Naive thymus-derived CD4-positive, alpha-beta T cell (primary cell): ENCODE data around the gene LIMS1. TPM values are rescaled to one million over a fixed set of nuclear protein-coding genes. Genes with fewer than 3 reads are reported as not detected.
"Not testable (repeated sequence)": the region's sequence is repeated elsewhere in the genome, so short reads cannot be mapped to it uniquely, and the experiment has no call there.

ENCODE experiments used
- ATAC-seq: fragments of 150-1000 bp; cut with Tn5 transposase; 2 replicates; pipeline ENCODE4 v1.10.0; 2021; ENCODE audit warnings: mild to moderate bottlenecking, moderate library complexity
- CTCF ChIA-PET: fragments of 350-600 bp; sonication (Branson Sonifier 250); formaldehyde crosslinking; loops from one replicate; lab custom pipeline; 2021; ENCODE audit warnings: antibody characterized with exemption; lab: Charles Lee
- POLR2A ChIA-PET: fragments of 350-600 bp; sonication (Branson Sonifier 250); formaldehyde crosslinking; loops from one replicate; lab custom pipeline; 2021; ENCODE audit warnings: antibody characterized with exemption, inconsistent platforms; lab: Charles Lee
- DNase-seq, 9 donors: peaks; one replicate each; pipeline versions ENCODE4 v3.0.0 to v3.0.0-alpha.2; 2020 to 2022; ENCODE audit warnings: mixed read lengths in 1 of 9
- H3K27ac ChIP-seq: one replicate; pipeline ENCODE4 v1.7.0; 2013; ENCODE audit warnings: mild to moderate bottlenecking, low read depth, low read length, moderate library complexity
- H3K27me3 ChIP-seq, 2 donors: one replicate each; pipeline ENCODE4 v1.7.0; 2013; ENCODE audit warnings: low read length in 2 of 2, mild to moderate bottlenecking in 2 of 2, moderate library complexity in 2 of 2; ENCODE audit not compliant: control insufficient read depth in 2 of 2, insufficient read depth in 2 of 2
- H3K36me3 ChIP-seq, 3 experiments: 1 replicate in 2 of 3; 2 replicates in 1 of 3; pipeline ENCODE4 v1.7.0; 2013; ENCODE audit warnings: low read length in 3 of 3, mild to moderate bottlenecking in 3 of 3, moderate library complexity in 1 of 3; ENCODE audit not compliant: insufficient read depth in 3 of 3, control insufficient read depth in 2 of 3
- H3K4me1 ChIP-seq, 2 donors: one replicate each; pipeline ENCODE4 v1.7.0; 2013; ENCODE audit warnings: low read length in 2 of 2, mild to moderate bottlenecking in 2 of 2, moderate library complexity in 1 of 2; ENCODE audit not compliant: control insufficient read depth in 2 of 2, insufficient read depth in 2 of 2
- H3K4me3 ChIP-seq: 2 replicates; pipeline ENCODE4 v1.7.0; 2013; ENCODE audit warnings: mild to moderate bottlenecking, low read length
- H3K9me3 ChIP-seq, 3 experiments: 1 replicate in 2 of 3; 2 replicates in 1 of 3; pipeline ENCODE4 v1.7.0; 2013; ENCODE audit warnings: low read length in 3 of 3; ENCODE audit not compliant: control insufficient read depth in 2 of 3
- H3K27ac Mint-ChIP-seq, 9 donors: one replicate each; pipeline ENCODE4 v1.8.0; 2020 to 2022; ENCODE audit warnings: mixed read lengths in 9 of 9, mild to moderate bottlenecking in 8 of 9, moderate library complexity in 5 of 9, inconsistent platforms in 2 of 9
- H3K27me3 Mint-ChIP-seq, 5 donors: one replicate each; pipeline ENCODE4 v1.8.0; 2021 to 2022; ENCODE audit warnings: mixed read lengths in 5 of 5, mild to moderate bottlenecking in 1 of 5
- H3K36me3 Mint-ChIP-seq, 5 donors: one replicate each; pipeline ENCODE4 v1.8.0; 2020 to 2022; ENCODE audit warnings: mixed read lengths in 5 of 5, mild to moderate bottlenecking in 3 of 5, inconsistent platforms in 1 of 5
- H3K4me1 Mint-ChIP-seq, 7 donors: one replicate each; pipeline ENCODE4 v1.8.0; 2020 to 2022; ENCODE audit warnings: mixed read lengths in 7 of 7, mild to moderate bottlenecking in 3 of 7, inconsistent platforms in 1 of 7
- H3K4me3 Mint-ChIP-seq, 10 donors: one replicate each; pipeline ENCODE4 v1.8.0; 2020 to 2022; ENCODE audit warnings: mild to moderate bottlenecking in 10 of 10, mixed read lengths in 10 of 10, moderate library complexity in 6 of 10, inconsistent platforms in 2 of 10
- H3K9me3 Mint-ChIP-seq, 11 donors: one replicate each; pipeline ENCODE4 v1.8.0; 2020 to 2022; ENCODE audit warnings: mixed read lengths in 11 of 11, mild to moderate bottlenecking in 4 of 11, inconsistent platforms in 1 of 11, moderate library complexity in 1 of 11
- intact Hi-C, 2 donors: fragments of 100-400 bp; cut with micrococcal nuclease; formaldehyde crosslinking; loops; one replicate each; pipeline ENCODE4 v1.15.1; 2023
- polyA plus RNA-seq, 2 donors: library from polyadenylated mRNA; unstranded; fragments of 300-500 nt; fragmentation: Illumina TruSeq; gene quantifications; one replicate each; pipeline ENCODE4 v1.2.3, GENCODE V29; 2021
- total RNA-seq, 6 experiments: library from RNA in 5 of 6; stranded (reverse) in 5 of 6; gene quantifications; 1 replicate in 5 of 6; 2 replicates in 1 of 6; pipeline ENCODE4 v1.2.3 and lab custom pipeline; 2021 to 2026

LIMS1 gene
- total and polyA plus RNA-seq, 7 experiments from 2014 or later: 25.3 to 75.3 (median 53.5) TPM

DNA sequence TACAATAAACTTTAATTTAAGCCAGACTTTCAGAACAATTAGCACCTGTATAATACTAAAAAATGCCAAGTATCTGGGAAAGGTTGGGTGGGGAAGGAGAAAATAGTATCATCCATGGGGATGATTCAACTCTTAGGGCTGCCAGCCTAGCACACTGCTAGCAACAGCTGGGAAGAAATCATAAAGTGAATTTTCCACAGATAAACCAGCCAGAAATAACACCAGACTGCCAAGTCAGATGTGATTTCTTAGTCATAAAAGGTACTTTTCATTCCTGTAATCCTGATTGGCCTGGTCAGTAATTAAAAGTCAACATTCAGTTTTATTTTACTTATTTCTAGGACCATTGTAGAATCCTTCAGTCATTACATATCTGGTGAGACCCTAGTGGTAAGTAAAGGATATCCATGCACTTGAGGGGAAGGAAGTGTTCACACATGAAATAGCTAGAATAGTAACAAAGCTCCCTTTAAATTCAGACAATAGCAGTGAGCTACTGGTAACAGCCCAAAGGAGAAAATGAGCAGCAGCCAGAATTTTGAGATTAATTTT lies 59.4 kb downstream of the LIMS1 start:
- no peak overlapping the region for H3K4me3 Mint-ChIP-seq
- H3K27ac ChIP-seq: no peak overlapping the region
- no peak overlapping the region for H3K27ac Mint-ChIP-seq
- ChIA-PET POLR2A (no interaction called here), CTCF (interaction anchor here (1.9 to 2.4 kb wide), 2 partner anchors 10 to 43 kb away, joined by 7 to 11 read pairs; no protein-coding TSS in a partner anchor)
- H3K4me1 ChIP-seq: peaks cover 4 to 8% of the 10 kb centered on the region in 2 donors
- no peaks in the 10 kb centered on the region for H3K9me3 Mint-ChIP-seq
- H3K4me3 ChIP-seq: no peak overlapping the region
- H3K27me3 ChIP-seq: no peaks in the 10 kb centered on the region
- intact Hi-C loops: no loop called here
- H3K4me1 Mint-ChIP-seq: peaks cover 7 to 51% (median 33%) of the 10 kb centered on the region in 7 donors
- H3K27me3 Mint-ChIP-seq: no peaks in the 10 kb centered on the region
- H3K36me3 Mint-ChIP-seq: peaks cover 0 to 3% (median 0%) of the 10 kb centered on the region in 5 donors
- H3K36me3 ChIP-seq: no peaks in the 10 kb centered on the region
- no peaks in the 10 kb centered on the region for H3K9me3 ChIP-seq
- DNase-seq (no peak), ATAC-seq (no peak)

DNA sequence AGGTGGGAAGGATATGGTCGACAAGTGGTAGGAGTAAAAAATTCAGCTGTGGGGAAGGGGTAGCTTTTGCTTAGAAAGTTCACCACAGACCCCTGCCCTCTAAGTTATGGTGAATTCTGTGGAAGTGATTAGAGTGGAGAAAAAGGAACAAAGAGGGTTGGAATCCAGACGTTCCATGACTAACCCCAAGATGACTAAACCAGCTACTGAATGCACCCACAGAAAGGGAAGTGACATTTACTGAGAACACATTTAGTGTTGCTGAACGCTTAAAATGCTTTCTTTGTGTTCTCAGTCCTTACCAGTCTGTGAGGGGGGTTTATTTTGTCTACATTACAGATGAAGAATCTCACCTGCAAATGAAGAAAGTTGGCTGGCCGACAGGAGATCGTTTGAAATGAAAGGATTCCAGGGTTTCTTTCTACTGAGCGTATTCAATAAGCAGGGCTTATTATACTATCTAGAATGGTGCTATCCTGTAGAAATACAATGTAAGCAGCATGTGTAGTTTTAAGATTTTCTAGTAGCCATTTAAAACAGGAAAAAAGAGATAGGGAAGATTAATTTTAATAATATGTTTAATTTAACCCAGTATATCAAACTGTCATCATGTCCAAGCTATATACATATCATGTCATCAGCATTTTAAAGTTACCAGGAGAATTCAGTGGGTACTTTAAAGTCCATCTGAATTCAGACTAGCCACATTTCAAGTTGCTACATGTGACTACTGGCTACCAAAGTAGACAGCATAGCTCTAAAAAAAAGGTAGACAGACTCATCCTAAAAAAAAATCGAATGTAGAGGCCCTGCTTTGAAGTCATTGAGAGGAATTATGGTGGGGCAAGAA lies 60.1 kb downstream of the LIMS1 start:
- peak; percentile 67 for ATAC-seq
- no peaks in the 10 kb centered on the region for H3K27me3 Mint-ChIP-seq
- ChIA-PET POLR2A (no interaction called here), CTCF (interaction anchor here (1.9 to 2.4 kb wide), 2 partner anchors 10 to 42 kb away, joined by 7 to 11 read pairs; no protein-coding TSS in a partner anchor)
- peak overlapping the region in 4 of 9 donors; percentile 10 to 75 (median 37) for H3K27ac Mint-ChIP-seq
- no peak overlapping the region for H3K27ac ChIP-seq
- no peak overlapping the region for H3K4me3 ChIP-seq
- H3K9me3 ChIP-seq: no peaks in the 10 kb centered on the region
- peaks cover 0 to 3% (median 0%) of the 10 kb centered on the region in 5 donors for H3K36me3 Mint-ChIP-seq
- intact Hi-C loops: no loop called here
- H3K27me3 ChIP-seq: no peaks in the 10 kb centered on the region
- H3K4me1 ChIP-seq: peaks cover 4 to 8% of the 10 kb centered on the region in 2 donors
- H3K4me3 Mint-ChIP-seq: peak overlapping the region in 1 of 10 donors; percentile 47
- no peaks in the 10 kb centered on the region for H3K36me3 ChIP-seq
- no peaks in the 10 kb centered on the region for H3K9me3 Mint-ChIP-seq
- DNase-seq: no peak
- H3K4me1 Mint-ChIP-seq: peaks cover 6 to 49% (median 30%) of the 10 kb centered on the region in 7 donors

DNA sequence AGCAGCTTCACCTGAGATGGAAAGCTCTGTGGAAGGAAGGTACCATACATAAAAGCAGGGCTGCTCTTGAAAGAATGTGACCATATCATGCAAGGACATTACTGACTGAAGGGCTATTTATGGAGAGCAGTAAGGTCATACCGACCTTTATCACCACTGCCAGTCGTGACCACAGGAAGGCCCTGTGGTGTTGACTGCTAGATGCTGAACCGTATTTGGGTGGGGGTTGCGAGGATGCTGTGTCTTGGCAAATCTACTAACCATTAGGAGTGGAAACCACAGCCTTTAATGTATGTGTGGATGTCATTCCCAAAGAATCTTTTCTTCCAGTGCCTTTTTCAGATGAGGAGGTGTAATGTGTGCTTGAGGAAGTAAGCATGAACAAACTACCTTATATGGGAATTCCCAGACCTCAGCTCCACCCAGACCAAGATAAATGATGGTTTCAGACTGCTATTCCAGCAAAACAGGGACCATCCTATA lies 60.8 kb downstream of the LIMS1 start:
- ChIA-PET CTCF (interaction anchor here (1.9 to 2.4 kb wide), 2 partner anchors 11 to 42 kb away, joined by 7 to 11 read pairs; no protein-coding TSS in a partner anchor), POLR2A (no interaction called here)
- peaks cover 4 to 42% (median 23%) of the 10 kb centered on the region in 7 donors for H3K4me1 Mint-ChIP-seq
- no peak overlapping the region for H3K27ac ChIP-seq
- H3K27ac Mint-ChIP-seq: peak overlapping the region in 2 of 9 donors; percentile 48
- no peaks in the 10 kb centered on the region for H3K9me3 ChIP-seq
- DNase-seq (no peak), ATAC-seq (peak; percentile 51)
- no peaks in the 10 kb centered on the region for H3K27me3 Mint-ChIP-seq
- peaks cover 0 to 1% (median 0%) of the 10 kb centered on the region in 5 donors for H3K36me3 Mint-ChIP-seq
- intact Hi-C loops: no loop called here
- H3K4me1 ChIP-seq: peaks cover 4 to 8% of the 10 kb centered on the region in 2 donors
- no peak overlapping the region for H3K4me3 ChIP-seq
- H3K27me3 ChIP-seq: no peaks in the 10 kb centered on the region
- H3K36me3 ChIP-seq: no peaks in the 10 kb centered on the region
- H3K9me3 Mint-ChIP-seq: no peaks in the 10 kb centered on the region
- peak overlapping the region in 1 of 10 donors; percentile 34 for H3K4me3 Mint-ChIP-seq

DNA sequence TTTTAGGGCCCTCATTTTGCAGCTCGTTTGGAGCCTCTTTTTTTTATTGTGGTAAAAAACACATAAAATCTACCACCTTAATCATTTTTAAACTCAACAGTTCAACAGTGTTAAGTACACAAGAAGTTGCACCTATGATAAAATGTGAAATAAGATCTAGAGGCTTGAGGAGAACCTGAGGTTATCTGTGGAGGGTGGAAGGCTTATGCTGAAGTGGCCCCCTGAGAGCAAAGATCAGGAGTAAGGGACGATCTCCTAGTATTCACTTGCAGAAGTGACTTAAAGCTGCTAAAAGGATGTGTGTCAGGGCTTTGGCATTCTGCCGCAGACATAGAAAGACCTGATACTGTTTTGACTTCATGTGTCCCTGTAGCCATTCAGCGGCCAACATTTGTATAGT lies 61.5 kb downstream of the LIMS1 start:
- H3K4me1 ChIP-seq, H3K4me3 ChIP-seq, POLR2A ChIA-PET, H3K36me3 ChIP-seq, ATAC-seq, intact Hi-C loops, H3K27me3 Mint-ChIP-seq, H3K9me3 ChIP-seq, H3K27ac ChIP-seq, H3K27me3 ChIP-seq, H3K9me3 Mint-ChIP-seq, DNase-seq, H3K4me3 Mint-ChIP-seq, H3K36me3 Mint-ChIP-seq: not testable (repeated sequence)
- Mint-ChIP-seq H3K4me1 (peaks cover 4 to 34% (median 21%) of the 10 kb centered on the region in 7 donors), H3K27ac (peak overlapping the region in 2 of 9 donors; percentile 7 to 46)
- CTCF ChIA-PET: interaction anchor here (2.4 kb wide), 1 partner anchor 41 kb away, joined by 11 read pairs; no protein-coding TSS in a partner anchor

GRCh38 chr2:108597105-108597744 lies 63.0 kb downstream of the LIMS1 start:
- ATAC-seq: peak; percentile 75

DNA sequence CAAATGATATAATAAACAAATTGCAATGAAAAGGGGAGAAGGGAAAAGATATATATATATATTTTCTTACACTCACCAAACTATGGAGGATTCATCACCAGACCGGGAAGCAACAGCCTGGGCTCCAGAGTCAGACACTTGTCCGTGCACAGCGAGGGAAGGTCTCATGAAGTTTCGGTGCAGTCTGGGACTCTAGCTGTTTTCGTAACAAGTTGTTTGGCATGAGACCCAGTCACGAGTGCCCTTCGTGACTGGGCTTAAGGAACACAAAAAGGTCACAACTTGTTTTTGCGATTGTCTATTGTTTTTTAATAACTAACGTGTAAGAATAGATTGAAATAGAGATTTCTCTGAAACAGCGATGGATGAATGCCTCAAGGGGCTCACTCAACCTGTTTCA lies 66.9 kb downstream of the LIMS1 start:
- H3K27ac ChIP-seq, intact Hi-C loops, H3K36me3 ChIP-seq, H3K9me3 ChIP-seq, DNase-seq, CTCF ChIA-PET, H3K27me3 Mint-ChIP-seq, H3K4me3 ChIP-seq, H3K27me3 ChIP-seq, H3K4me3 Mint-ChIP-seq, H3K36me3 Mint-ChIP-seq, H3K9me3 Mint-ChIP-seq, H3K27ac Mint-ChIP-seq, H3K4me1 ChIP-seq, POLR2A ChIA-PET, ATAC-seq: not testable (repeated sequence)
- peaks cover 0 to 28% (median 0%) of the 10 kb centered on the region in 7 donors for H3K4me1 Mint-ChIP-seq

More at GRCh38 chr2:108597105-108597744, 63.0 kb downstream of the LIMS1 start:
- H3K4me1 ChIP-seq, H3K27me3 ChIP-seq, POLR2A ChIA-PET, H3K27ac ChIP-seq, H3K36me3 ChIP-seq, H3K4me3 Mint-ChIP-seq, H3K9me3 Mint-ChIP-seq, H3K27me3 Mint-ChIP-seq, H3K4me3 ChIP-seq, H3K9me3 ChIP-seq, H3K27ac Mint-ChIP-seq, H3K36me3 Mint-ChIP-seq: not testable (repeated sequence)
- peak in 7 of 9 donors; percentile 36 to 64 (median 41) for DNase-seq
- CTCF ChIA-PET: interaction anchor here (0.6 to 1.4 kb wide), 3 partner anchors 10 to 186 kb away, joined by 3 read pairs; no protein-coding TSS in a partner anchor
- intact Hi-C loops: loop anchor here (1.0 kb wide), 1 partner anchor 39 kb away; no protein-coding TSS in a partner anchor
- peaks cover 4 to 30% (median 20%) of the 10 kb centered on the region in 7 donors for H3K4me1 Mint-ChIP-seq
